Skin of body (tissue), 2 donors: ENCODE results near the gene OPCML. TPM values are rescaled to one million over a fixed set of nuclear protein-coding genes. Genes with fewer than 3 reads are reported as not detected.

Source experiments
- DNase-seq: peaks from one replicate; lab custom pipeline; 2025; lab: John Stamatoyannopoulos, UW
- total RNA-seq: library from RNA; depleted of rRNA; stranded (reverse); fragments of >200 nt; gene quantifications from one replicate; pipeline ENCODE4 v1.2.3, GENCODE V29; 2014

The OPCML gene
- 0.49 TPM for total RNA-seq

GRCh38 chr11:133531971-133532651, at the start of gene OPCML:
Gene OPCML (minus strand): TSS chr11:133532501.
- DNase-seq = no peak

GRCh38 chr11:133581091-133581490, 48.8 kb upstream of the OPCML start:
- DNase-seq = no peak

- no peak for DNase-seq
These were observed 47.1 kb upstream of the OPCML start for GRCh38 chr11:133579165-133580031.

GRCh38 chr11:133577403-133577802, 45.1 kb upstream of the OPCML start:
- no peak for DNase-seq

- DNase-seq = no peak
These were observed 44.0 kb upstream of the OPCML start for GRCh38 chr11:133576351-133576750.

GRCh38 chr11:133573081-133573480, 40.8 kb upstream of the OPCML start:
- peak; percentile 87 for DNase-seq

GRCh38 chr11:133570376-133570775, 38.1 kb upstream of the OPCML start:
- DNase-seq = no peak

- no peak for DNase-seq
These were observed 31.3 kb upstream of the OPCML start for GRCh38 chr11:133563505-133564025.

- peak; percentile 26 for DNase-seq
These were observed 28.2 kb upstream of the OPCML start for GRCh38 chr11:133560472-133560855.

- DNase-seq = peak; percentile 29
These were observed 27.7 kb upstream of the OPCML start for GRCh38 chr11:133559833-133560471.

- DNase-seq = no peak
These were observed 27.1 kb upstream of the OPCML start for GRCh38 chr11:133559382-133559781.

- peak; percentile 39 for DNase-seq
These were observed 22.7 kb upstream of the OPCML start for GRCh38 chr11:133555034-133555433.

- no peak for DNase-seq
These were observed 21.8 kb upstream of the OPCML start for GRCh38 chr11:133553885-133554740.

GRCh38 chr11:133552938-133553337, 20.6 kb upstream of the OPCML start:
- no peak for DNase-seq

GRCh38 chr11:133551064-133551463, 18.8 kb upstream of the OPCML start:
- no peak for DNase-seq

GRCh38 chr11:133549826-133550225, 17.5 kb upstream of the OPCML start:
- DNase-seq = peak; percentile 50

- no peak for DNase-seq
These were observed 16.3 kb upstream of the OPCML start for GRCh38 chr11:133548641-133549040.

- no peak for DNase-seq
These were observed 15.7 kb upstream of the OPCML start for GRCh38 chr11:133547808-133548494.

- no peak for DNase-seq
These were observed 13.0 kb upstream of the OPCML start for GRCh38 chr11:133545199-133545803.

GRCh38 chr11:133541720-133542095, 9.4 kb upstream of the OPCML start:
- DNase-seq = no peak
